HepG2 (cell line): ENCODE results near the gene PHB1. TPM values are rescaled to one million over a fixed set of nuclear protein-coding genes. Genes with fewer than 3 reads are reported as not detected.

ENCODE experiments used
- SATB2 ChIP-seq: sonication (generic); formaldehyde crosslinking; IDR thresholded peaks from 2 replicates; pipeline ENCODE4 v1.5.0; 2020; ENCODE audit warnings: missing genetic modification reagents
- SETDB1 ChIP-seq: sonication (generic); formaldehyde crosslinking; IDR thresholded peaks from 2 replicates; pipeline ENCODE4 v1.5.1; 2020; ENCODE audit warnings: missing genetic modification reagents, mild to moderate bottlenecking, borderline replicate concordance
- SP140L ChIP-seq: sonication (generic); formaldehyde crosslinking; IDR thresholded peaks from 2 replicates; pipeline ENCODE4 v1.4.0; 2020; ENCODE audit warnings: missing genetic modification reagents, borderline replicate concordance
- WIZ ChIP-seq: sonication (generic); formaldehyde crosslinking; IDR thresholded peaks from 2 replicates; pipeline ENCODE4 v1.5.1; 2020; ENCODE audit warnings: mild to moderate bottlenecking, missing genetic modification reagents
- ZMYM3 ChIP-seq: sonication (generic); formaldehyde crosslinking; IDR thresholded peaks from 2 replicates; pipeline ENCODE4 v1.5.1; 2020; ENCODE audit warnings: mild to moderate bottlenecking, missing genetic modification reagents
- ZNF354B ChIP-seq: sonication (generic); formaldehyde crosslinking; IDR thresholded peaks from 2 replicates; pipeline ENCODE4 v1.8.0; 2022; ENCODE audit warnings: mild to moderate bottlenecking, missing genetic modification reagents
- polyA plus RNA-seq, 8 experiments: library from polyadenylated mRNA; depleted of rRNA in 3 of 8; stranded (reverse) in 7 of 8; unstranded in 1 of 8; fragments of >200 nt; fragmentation: Illumina TruSeq in 4 of 8; extraction: Trizol in 4 of 8; gene quantifications; 2 replicates each; pipeline versions ENCODE4 v1.2.1 to v1.2.3, GENCODE V29; 2011 to 2016; ENCODE audit warnings: low read depth in 4 of 8, missing spikeins in 1 of 8, mixed read lengths in 1 of 8; ENCODE audit not compliant: insufficient read depth in 1 of 8
- total RNA-seq, 5 experiments: library from RNA; depleted of rRNA; stranded (reverse); fragments of >200 nt; fragmentation: Illumina TruSeq; extraction: Trizol; gene quantifications; 2 replicates each; pipeline ENCODE4 v1.2.3, GENCODE V29; 2016; ENCODE audit warnings: low read depth in 1 of 5
- TF ChIP-seq, protein P1 (sequence below): sonication (generic); formaldehyde crosslinking; conservative IDR thresholded peaks from 2 replicates; pipeline ENCODE4 v1.4.0; 2020; ENCODE audit warnings: missing genetic modification reagents
- TF ChIP-seq, protein P2 (sequence below): sonication (generic); formaldehyde crosslinking; conservative IDR thresholded peaks from 2 replicates; pipeline ENCODE4 v1.8.0; 2022; ENCODE audit warnings: missing genetic modification reagents

The PHB1 gene
- total and polyA plus RNA-seq, 2 of the 13 experiments (the other 11 are each of a cell fraction or from before 2014, with no cell fraction given), result 515 to 688 TPM

DNA sequence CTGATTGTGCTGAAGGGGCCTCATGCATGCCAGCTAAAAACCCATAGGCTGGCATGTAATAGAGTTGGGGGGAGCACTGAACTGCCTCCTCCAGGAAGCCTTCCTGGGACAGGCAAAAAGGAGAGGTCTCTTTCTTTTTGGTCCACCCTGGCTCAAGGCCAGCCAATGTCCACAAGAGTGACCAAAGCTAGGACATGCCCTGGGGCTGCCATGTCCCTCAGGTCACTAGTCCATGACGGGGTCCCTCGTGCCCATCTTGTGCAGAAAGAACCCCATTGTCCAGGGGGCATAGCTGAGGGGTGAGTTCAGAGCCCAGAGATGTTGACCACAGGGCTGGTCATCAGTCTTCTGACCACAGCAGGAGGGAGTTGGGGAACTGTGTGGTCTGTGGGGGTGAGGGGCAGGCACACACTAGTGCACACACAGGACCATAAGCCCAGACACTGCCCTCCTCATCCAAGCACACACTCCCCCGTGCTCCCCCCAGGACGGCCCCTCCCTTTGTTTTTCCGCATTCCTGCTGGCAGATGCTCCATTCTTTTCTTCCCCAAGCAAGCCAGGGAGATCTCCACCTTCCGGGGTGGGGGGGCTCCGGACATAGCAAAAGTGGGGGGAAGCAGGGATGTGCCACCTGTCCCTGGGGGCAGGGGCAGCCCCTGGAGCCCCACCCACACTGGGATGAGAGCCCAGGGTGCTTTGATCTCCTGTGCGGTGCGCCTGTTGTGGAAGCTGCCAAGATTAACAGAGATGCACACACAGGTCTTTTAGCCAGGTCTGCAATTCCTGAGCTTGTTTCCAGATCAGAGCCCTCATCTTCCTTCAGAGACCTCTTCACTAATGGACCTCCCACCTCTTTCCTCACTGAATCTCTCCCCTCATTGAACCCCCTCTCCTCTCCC is 25.2 kb upstream of the PHB1 start (continued):
- TF ChIP-seq, protein P1, sequence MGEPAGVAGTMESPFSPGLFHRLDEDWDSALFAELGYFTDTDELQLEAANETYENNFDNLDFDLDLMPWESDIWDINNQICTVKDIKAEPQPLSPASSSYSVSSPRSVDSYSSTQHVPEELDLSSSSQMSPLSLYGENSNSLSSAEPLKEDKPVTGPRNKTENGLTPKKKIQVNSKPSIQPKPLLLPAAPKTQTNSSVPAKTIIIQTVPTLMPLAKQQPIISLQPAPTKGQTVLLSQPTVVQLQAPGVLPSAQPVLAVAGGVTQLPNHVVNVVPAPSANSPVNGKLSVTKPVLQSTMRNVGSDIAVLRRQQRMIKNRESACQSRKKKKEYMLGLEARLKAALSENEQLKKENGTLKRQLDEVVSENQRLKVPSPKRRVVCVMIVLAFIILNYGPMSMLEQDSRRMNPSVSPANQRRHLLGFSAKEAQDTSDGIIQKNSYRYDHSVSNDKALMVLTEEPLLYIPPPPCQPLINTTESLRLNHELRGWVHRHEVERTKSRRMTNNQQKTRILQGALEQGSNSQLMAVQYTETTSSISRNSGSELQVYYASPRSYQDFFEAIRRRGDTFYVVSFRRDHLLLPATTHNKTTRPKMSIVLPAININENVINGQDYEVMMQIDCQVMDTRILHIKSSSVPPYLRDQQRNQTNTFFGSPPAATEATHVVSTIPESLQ (CRISPR knock-in tag), result no peak
- TF ChIP-seq SATB2 (CRISPR knock-in tag) (no peak), SETDB1 (CRISPR knock-in tag) (no peak), ZMYM3 (0 out of 2 replicates have a peak, but pooled peaks have one; percentile 9), ZNF354B (no peak), WIZ (CRISPR knock-in tag) (no peak), SP140L (CRISPR knock-in tag) (no peak)
- TF ChIP-seq, protein P2, sequence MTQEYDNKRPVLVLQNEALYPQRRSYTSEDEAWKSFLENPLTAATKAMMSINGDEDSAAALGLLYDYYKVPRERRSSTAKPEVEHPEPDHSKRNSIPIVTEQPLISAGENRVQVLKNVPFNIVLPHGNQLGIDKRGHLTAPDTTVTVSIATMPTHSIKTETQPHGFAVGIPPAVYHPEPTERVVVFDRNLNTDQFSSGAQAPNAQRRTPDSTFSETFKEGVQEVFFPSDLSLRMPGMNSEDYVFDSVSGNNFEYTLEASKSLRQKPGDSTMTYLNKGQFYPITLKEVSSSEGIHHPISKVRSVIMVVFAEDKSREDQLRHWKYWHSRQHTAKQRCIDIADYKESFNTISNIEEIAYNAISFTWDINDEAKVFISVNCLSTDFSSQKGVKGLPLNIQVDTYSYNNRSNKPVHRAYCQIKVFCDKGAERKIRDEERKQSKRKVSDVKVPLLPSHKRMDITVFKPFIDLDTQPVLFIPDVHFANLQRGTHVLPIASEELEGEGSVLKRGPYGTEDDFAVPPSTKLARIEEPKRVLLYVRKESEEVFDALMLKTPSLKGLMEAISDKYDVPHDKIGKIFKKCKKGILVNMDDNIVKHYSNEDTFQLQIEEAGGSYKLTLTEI (CRISPR knock-in tag), result no peak
